ENCODE measurements around the gene SLC22A6. TPM values are rescaled to one million over a fixed set of nuclear protein-coding genes. Genes with fewer than 3 reads are reported as not detected.

Gene SLC22A6

GRCh38 chr11:62926680-62927455 lies 57.9 kb downstream of the SLC22A6 start:
- Histone ChIP-seq H2BK12ac (ENCODE audit: low read length) (no peak overlapping the region), H3K14ac (ENCODE audit: low read length) (no peak overlapping the region), H2BK120ac (ENCODE audit: low read depth, low read length) (no peak overlapping the region), H3K4me2 (ENCODE audit: insufficient read depth, low read length, poor library complexity, severe bottlenecking) (peak overlapping the region; percentile 66), H3K9me3 (replicated peaks in 1 of 2; ENCODE audit: control insufficient read depth in 2 of 2, insufficient read depth in 1 of 2, low read depth in 1 of 2, low read length in 2 of 2) (peaks cover 2 to 4% of the 10 kb centered on the region in 2 donors), H3K18ac (ENCODE audit: low read length) (peak overlapping the region; percentile 77), H2BK5ac (ENCODE audit: low read length) (no peak overlapping the region), H3K79me1 (ENCODE audit: low read depth, low read length) (no peaks in the 10 kb centered on the region), H3K4ac (ENCODE audit: low read length) (no peak overlapping the region), H4K8ac (ENCODE audit: low read depth, low read length) (no peak overlapping the region), H2BK15ac (ENCODE audit: low read length) (no peak overlapping the region), H3K36me3 (replicated peaks in 1 of 2; ENCODE audit: control insufficient read depth in 2 of 2, insufficient read depth in 2 of 2, low read length in 2 of 2) (no peaks in the 10 kb centered on the region), H3K27ac (replicated peaks; ENCODE audit: low read length) (no peak overlapping the region), H3K23ac (ENCODE audit: low read depth, low read length, poor library complexity) (no peak overlapping the region), H3K4me1 (ENCODE audit: control insufficient read depth in 2 of 2, insufficient read depth in 1 of 2, low read depth in 1 of 2, low read length in 2 of 2) (peaks cover 0 to 27% of the 10 kb centered on the region in 2 donors), H3K4me3 (ENCODE audit: low read length in 2 of 2) (peak overlapping the region in 1 of 2 donors; percentile 70), H2AK5ac (ENCODE audit: low read depth, low read length) (no peak overlapping the region), H3K9ac (ENCODE audit: low read depth, low read length, poor library complexity) (peak overlapping the region; percentile 27), H4K91ac (ENCODE audit: low read depth, low read length, poor library complexity) (no peak overlapping the region), H3K27me3 (ENCODE audit: control insufficient read depth in 3 of 3, insufficient read depth in 3 of 3, low read depth in 1 of 3, low read length in 3 of 3) (peaks cover 24 to 91% (median 61%) of the 10 kb centered on the region in 3 experiments), H2AFZ (ENCODE audit: low read length) (peak overlapping the region; percentile 88)
- no peak for DNase-seq (ENCODE audit: low spot score)
- no CpG with 5 or more reads among the region's 53 CpGs for WGBS, 2 donors (ENCODE audit: extremely low coverage in 2 of 2, insufficient read length in 2 of 2, insufficient replicate concordance in 1 of 2)

Small RNAs within 50 kb of the gene (small RNA-seq; reads per million reads assigned to genes)
- gene RN7SL259P (ENCODE audit: insufficient read depth), result not detected
